ENCODE results near the gene SPI1.

SPI1 gene

GRCh38 chr11:47356129-47356997, 22.0 kb downstream of the SPI1 start:
- no peak for DNase-seq

- DNase-seq, result peak; percentile 28
Measured at GRCh38 chr11:47355283-47356128, 22.8 kb downstream of the SPI1 start.

- DNase-seq, result no peak
Measured at GRCh38 chr11:47354913-47355282, 23.4 kb downstream of the SPI1 start.

DNA sequence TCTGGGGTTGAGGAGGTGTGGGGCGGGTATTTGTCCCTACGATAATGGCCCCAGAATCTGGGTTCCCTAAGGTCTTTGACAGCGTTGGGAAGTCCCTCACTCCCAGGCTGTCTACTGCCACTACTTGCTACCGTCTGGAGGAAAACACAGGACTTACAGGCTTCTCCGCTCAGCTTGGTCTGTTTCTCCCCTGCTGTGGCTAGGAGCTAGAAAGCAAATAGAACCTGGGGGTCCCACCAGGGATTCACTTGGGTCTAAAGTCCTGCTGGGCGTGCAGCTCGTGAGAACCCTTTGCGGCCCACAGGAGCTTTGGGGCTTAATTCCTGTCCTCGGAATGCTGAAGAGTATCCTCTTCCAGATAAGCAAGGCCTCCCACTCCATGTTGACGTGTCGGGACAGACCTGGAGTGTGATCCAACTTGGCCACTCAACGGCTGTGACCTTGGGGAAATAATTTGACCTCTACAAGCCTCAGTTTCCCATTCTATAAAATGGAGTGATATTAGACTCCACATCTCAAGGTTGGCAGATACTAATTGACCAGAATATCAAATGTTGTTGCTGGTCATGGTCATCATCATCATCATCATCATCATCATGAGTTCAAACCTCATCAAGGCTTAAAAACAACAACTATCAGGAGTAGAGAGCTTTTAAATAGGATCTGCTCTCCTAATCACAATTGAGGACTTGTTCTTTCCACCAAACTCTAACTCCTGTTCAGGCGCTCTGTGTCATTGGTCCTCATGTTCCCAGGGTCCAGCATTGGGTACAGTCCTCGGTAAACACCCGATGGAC, 24.2 kb downstream of the SPI1 start:
- DNase-seq, result no peak

DNA sequence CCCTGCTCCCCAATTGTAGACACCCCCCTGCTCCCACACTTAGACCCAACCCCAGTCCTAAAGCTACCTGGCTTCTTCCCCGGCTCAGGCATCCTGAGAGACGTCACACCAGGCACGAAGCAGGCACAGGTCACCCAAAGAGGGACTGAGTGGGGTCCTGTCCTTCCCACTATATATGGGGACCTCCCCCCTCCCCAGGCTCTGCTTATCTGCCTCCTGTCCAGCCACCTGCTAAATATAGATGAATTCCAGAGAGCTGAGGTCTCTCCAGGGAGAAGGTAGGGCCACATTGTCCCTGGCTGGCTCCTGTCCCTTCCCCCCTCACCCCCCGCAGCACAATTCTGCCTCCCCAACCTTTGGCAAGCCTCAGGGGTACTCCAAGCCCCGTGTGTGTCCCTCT, 25.8 kb downstream of the SPI1 start, which contains the start of gene MYBPC3:
TSS of gene MYBPC3 (minus strand) at position 147 of the 400 bp plus-strand sequence. CDS start at position 92, 55 bp downstream.
- DNase-seq, result no peak

DNA sequence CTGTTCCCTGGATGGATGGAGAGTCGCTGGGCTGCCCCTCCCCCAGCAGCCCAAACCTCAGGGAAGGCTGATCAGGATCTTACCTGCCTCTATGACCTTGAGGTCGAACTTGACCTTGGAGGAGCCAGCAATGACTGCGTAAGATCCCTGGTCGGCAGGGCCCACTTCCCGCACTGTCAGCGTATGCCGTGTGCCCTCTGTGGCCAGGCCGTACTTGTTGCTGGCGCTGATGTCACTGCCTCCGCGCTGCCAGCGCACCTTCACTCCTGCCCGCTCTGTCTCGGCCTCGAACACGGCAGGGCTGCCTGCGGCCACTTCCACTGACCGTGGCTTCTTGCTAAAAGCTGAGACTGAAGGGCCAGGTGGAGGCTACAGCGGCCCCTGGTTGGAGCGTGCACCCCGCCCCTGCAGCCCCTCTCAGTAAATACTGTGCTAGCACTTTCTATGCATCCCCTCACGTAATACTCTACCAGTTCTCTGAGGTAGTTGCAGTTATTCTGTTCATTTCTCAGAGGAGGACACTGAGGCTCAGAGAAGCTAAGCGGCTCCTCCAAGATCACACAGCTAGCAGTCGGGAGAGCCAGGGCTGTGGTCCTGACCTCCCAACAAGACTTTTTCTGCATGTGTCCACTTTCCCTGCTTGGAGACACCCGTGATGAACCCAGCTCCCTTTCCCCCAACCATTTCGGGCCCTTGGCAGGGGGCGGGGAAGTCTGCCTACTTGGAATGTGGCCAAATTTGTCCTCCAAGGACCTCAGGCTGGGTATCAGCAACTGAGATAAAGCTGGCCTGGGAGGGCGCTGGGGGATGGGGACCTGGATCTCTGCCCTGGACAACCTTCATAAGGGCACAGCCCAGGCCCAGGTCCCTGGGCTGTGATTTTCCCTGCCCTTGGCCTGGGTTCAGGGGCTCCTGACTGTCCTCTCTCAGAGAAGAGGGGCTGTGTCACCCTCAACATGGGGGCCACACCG, 26.9 kb downstream of the SPI1 start:
- no peak for DNase-seq

DNA sequence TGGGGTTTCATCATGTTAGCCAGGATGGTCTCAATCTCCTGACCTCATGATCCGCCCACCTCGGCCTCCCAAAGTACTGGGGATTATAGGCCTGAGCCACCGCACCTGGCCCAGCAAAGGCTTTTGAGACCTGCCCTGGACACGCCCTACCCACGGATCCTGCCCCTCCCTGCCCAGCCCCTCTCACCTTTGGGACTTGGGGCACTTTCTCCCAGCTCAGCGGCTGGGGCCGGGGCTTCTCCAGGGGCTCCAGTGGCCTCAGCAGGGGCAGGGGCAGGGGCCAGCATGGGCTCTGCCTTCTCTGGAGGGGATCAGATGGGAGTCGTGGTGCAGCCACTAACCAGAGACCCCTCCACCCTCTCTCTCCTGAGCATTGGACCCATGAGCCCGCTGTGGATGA, 28.0 kb downstream of the SPI1 start:
- DNase-seq, result no peak

- DNase-seq, result no peak
Measured at GRCh38 chr11:47349521-47350095, 28.7 kb downstream of the SPI1 start.

- DNase-seq, result no peak
Measured at GRCh38 chr11:47348859-47349258, 29.5 kb downstream of the SPI1 start.

DNA sequence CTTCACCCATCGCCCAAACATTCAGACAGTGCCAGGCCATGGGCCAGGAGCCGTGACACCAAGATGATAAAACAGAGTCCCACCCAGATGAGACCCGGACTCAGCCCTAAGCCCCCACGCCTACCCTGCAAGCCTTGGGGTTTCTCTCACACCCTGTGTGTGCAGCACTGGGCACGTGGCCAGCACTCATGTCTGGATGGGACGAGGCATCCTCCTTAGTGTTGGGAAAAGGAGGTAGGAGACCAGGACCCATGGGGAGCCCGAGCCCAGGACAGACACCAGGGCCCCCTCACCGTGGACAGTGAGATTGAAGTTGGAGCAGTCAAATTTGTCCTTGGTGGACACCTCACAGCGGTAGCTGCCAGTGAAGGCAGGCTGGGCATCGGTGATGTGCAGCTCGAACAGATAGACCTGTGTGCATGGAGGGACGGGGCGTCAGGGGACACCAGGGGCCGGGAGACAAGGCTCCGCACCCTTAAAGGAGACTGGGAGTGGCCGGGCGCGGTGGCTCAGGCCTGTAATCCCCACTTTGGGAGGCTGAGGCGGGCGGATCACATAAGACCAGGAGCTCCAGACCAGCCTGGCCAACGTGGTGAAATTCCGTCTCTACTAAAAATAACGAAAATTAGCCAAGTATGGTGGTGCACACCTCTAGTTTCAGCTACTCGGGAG, 30.1 kb downstream of the SPI1 start:
- DNase-seq, result no peak

DNA sequence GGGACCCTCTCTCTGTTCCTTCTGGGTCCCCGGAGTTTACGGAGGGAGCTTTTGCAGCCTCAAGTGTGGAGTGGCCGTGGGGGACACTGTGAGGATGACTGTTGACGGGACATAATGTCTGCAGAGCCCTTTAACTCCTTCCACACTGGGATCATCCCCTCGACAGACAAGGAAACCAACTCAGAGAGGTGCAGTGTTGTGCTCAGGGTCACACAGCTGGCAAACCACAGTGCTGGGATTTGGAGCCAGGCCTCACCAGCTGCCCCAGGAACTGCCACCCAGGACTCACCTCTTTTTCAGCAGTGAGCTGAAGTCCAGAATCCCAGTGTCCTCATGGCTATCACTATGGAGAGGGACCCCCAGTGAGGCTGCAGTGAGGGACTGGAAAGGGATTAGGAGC, 31.2 kb downstream of the SPI1 start:
- no peak for DNase-seq

GRCh38 chr11:47345890-47346563, 32.3 kb downstream of the SPI1 start:
- no peak for DNase-seq

- DNase-seq, result no peak
Measured at GRCh38 chr11:47342854-47343253, 35.5 kb downstream of the SPI1 start.

DNA sequence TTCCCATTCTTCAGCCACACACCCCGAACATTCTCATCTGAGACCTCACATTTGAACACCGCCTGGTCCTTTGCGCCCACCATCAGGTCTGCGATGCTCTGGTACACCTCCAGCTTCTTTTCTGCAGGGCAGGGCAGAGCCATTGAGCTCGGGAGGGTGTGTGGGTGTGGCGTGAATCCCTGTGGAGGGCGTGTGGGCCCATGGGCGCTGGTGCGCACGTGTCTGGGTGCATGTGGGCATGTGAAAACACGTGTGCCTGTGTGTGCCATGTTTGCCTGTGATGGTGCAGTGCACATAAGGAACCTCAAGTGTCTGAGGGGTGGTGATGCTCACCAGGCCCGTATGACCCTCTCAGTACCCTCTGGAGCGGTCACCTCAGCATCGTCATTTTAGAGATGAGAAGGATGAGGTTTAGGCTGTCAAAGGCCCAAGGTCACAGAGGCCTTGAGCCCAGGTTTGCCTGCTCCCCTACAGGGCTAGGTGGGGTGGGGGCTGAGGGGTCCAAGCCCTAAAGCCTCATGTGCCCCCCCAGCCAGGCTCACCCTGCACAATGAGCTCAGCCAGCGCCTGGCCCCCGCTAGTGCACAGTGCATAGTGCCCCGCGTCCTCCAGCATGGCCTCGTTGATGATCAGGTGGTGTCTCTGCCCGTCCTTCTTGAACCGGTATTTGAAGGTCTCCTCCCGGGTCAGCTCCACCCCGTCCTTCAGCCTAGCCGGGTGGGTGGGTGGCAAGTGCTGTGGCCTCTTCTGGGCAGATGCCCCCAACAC, 36.1 kb downstream of the SPI1 start:
- DNase-seq, result no peak

GRCh38 chr11:47340980-47341775, 37.2 kb downstream of the SPI1 start:
- no peak for DNase-seq

DNA sequence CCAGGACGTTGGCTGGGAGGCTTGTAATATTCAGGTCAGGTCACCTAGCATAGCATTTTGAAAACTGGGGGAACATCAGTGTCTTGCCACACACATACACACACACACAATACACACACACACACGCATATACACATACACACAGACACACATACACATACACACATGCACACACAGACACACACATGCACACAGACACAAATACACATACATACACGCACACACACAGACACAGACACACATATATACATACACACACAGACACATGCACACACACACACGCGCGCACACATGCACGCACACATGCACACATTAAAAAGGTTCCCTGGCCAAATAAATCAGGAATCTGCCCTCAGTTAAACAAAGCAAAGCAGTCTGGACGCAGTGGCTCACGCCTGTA, 38.3 kb downstream of the SPI1 start:
- DNase-seq, result no peak

GRCh38 chr11:47338396-47339241, 39.7 kb downstream of the SPI1 start:
- DNase-seq, result no peak
